Upper lobe of left lung (tissue), 6 donors: Measurements from ENCODE around the gene KLF3. TPM values are rescaled to one million over a fixed set of nuclear protein-coding genes. Genes with fewer than 3 reads are reported as not detected.

Experiments used
- ATAC-seq, 2 donors: fragments of 200-7000 bp; cut with Tn5 transposase; one replicate each; pipeline ENCODE4 v1.9.1; 2022; ENCODE audit warnings: mild to moderate bottlenecking in 2 of 2, moderate library complexity in 2 of 2; ENCODE audit not compliant: low FRiP score in 2 of 2
- DNase-seq, 2 donors: peaks; one replicate each; pipeline ENCODE4 v3.0.0-alpha.2; 2019 to 2020
- H3K27ac ChIP-seq, 4 donors: fragments of 200-600 bp; sonication (generic); one replicate each; pipeline ENCODE4 v1.5.1; 2016 to 2019
- H3K27me3 ChIP-seq, 4 donors: fragments of 200-600 bp; sonication (generic); one replicate each; pipeline ENCODE4 v1.5.1; 2017 to 2019
- H3K36me3 ChIP-seq, 4 donors: fragments of 200-600 bp; sonication (generic); one replicate each; pipeline ENCODE4 v1.5.1; 2016 to 2019
- H3K4me1 ChIP-seq, 4 donors: fragments of 200-600 bp; sonication (generic); one replicate each; pipeline ENCODE4 v1.5.1; 2018 to 2019
- H3K4me3 ChIP-seq, 4 donors: fragments of 200-600 bp; sonication (generic); one replicate each; pipeline ENCODE4 v1.5.1; 2017 to 2019; ENCODE audit warnings: mild to moderate bottlenecking in 2 of 4, moderate library complexity in 1 of 4
- H3K9me3 ChIP-seq, 4 donors: fragments of 200-600 bp; sonication (generic); one replicate each; pipeline ENCODE4 v1.5.1; 2018 to 2019
- EP300 ChIP-seq, 4 donors: sonication (generic); formaldehyde crosslinking; IDR thresholded peaks; one replicate each; pipeline ENCODE4 v1.5.1; 2017; ENCODE audit warnings: antibody characterized with exemption in 4 of 4, control low read depth in 2 of 4
- POLR2A ChIP-seq, 4 donors: fragments of 450-650 bp; IDR thresholded peaks; one replicate each; pipeline ENCODE4 v1.5.1; 2016 to 2017; ENCODE audit warnings: antibody characterized with exemption in 4 of 4, mild to moderate bottlenecking in 2 of 4
- POLR2AphosphoS5 ChIP-seq, 2 donors: sonication (generic); formaldehyde crosslinking; IDR thresholded peaks; one replicate each; pipeline ENCODE4 v1.5.1; 2017; ENCODE audit warnings: antibody characterized with exemption in 2 of 2
- WGBS, 2 donors: methylation state at CpG; one replicate each; pipeline ENCODE4 v1.1.5; 2017 to 2018; 5-methylcytosine and 5-hydroxymethylcytosine counted together
- total RNA-seq, 6 donors: library from RNA; depleted of rRNA in 4 of 6; stranded (reverse); fragments of >200 nt in 4 of 6; gene quantifications; one replicate each; pipeline versions ENCODE4 v1.1.0 to v1.2.1, GENCODE V29; 2016 to 2021
- TF ChIP-seq, protein P1 (sequence below), 6 experiments: fragments of 450-650 bp in 4 of 6; fragments of 200-600 bp in 2 of 6; sonication (generic) in 2 of 6; IDR thresholded peaks; one replicate each; pipeline ENCODE4 v1.5.1; 2016 to 2019; ENCODE audit warnings: antibody characterized with exemption in 6 of 6
- donor health status: DM: no; HTN: no; CAD: no; lungs with moderate emphysema.
- donor health status: DM: no; HTN: yes; CAD: no; lungs with severe emphysema.

KLF3 gene
- total RNA-seq, 6 donors from 2014 or later = 32.5 to 73.9 (median 48.3) TPM

DNA sequence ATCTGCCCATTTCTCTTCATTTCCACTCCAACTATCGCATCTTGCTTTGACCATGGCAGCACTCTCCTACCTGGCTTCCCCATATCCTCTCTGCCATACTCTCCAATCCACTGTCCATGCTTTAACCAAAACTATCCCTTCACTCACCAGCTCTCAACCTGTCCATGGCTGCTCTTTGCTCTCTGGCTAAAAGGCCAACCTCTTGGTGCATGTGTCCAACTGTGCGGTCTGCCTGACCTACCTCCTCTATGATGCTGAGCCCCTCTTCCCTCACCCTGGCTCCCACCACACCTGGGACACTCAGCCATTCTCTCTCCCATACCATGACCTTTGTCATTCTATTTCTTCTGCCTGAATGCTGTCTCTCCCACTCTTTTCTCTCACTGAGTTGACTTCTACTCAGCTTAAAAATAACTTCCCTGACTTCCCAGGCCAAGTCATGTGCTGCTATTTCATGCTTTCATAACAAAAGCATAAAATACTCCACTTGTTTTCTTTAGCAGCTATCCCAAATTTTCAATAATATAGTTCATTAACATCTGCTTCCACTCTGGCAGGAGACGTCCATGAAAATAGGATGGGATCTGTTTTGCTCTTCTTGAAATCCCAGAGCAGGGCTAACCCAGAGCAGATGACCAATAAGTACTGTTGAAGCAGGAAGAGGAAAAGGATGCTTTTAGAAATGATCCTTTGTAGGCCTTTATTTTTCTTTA is 29.8 kb upstream of the KLF3 start:
- H3K4me1 ChIP-seq = peaks cover 0 to 3% (median 0%) of the 10 kb centered on the region in 4 donors
- H3K9me3 ChIP-seq = no peaks in the 10 kb centered on the region
- ATAC-seq (no peak), DNase-seq (no peak)
- no peak overlapping the region for H3K4me3 ChIP-seq
- TF ChIP-seq POLR2AphosphoS5 (IDR thresholded peaks at IDR 0.05) (no peak), POLR2A (IDR thresholded peaks at IDR 0.05) (no peak), EP300 (IDR thresholded peaks at IDR 0.05) (no peak)
- TF ChIP-seq, protein P1, sequence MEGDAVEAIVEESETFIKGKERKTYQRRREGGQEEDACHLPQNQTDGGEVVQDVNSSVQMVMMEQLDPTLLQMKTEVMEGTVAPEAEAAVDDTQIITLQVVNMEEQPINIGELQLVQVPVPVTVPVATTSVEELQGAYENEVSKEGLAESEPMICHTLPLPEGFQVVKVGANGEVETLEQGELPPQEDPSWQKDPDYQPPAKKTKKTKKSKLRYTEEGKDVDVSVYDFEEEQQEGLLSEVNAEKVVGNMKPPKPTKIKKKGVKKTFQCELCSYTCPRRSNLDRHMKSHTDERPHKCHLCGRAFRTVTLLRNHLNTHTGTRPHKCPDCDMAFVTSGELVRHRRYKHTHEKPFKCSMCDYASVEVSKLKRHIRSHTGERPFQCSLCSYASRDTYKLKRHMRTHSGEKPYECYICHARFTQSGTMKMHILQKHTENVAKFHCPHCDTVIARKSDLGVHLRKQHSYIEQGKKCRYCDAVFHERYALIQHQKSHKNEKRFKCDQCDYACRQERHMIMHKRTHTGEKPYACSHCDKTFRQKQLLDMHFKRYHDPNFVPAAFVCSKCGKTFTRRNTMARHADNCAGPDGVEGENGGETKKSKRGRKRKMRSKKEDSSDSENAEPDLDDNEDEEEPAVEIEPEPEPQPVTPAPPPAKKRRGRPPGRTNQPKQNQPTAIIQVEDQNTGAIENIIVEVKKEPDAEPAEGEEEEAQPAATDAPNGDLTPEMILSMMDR (IDR thresholded peaks at IDR 0.05) = no peak
- no peak overlapping the region for H3K27ac ChIP-seq
- H3K36me3 ChIP-seq = no peaks in the 10 kb centered on the region
- 85 to 86% methylated on average over 3 of the region's 3 CpGs for WGBS, 2 donors
- H3K27me3 ChIP-seq = no peaks in the 10 kb centered on the region

DNA sequence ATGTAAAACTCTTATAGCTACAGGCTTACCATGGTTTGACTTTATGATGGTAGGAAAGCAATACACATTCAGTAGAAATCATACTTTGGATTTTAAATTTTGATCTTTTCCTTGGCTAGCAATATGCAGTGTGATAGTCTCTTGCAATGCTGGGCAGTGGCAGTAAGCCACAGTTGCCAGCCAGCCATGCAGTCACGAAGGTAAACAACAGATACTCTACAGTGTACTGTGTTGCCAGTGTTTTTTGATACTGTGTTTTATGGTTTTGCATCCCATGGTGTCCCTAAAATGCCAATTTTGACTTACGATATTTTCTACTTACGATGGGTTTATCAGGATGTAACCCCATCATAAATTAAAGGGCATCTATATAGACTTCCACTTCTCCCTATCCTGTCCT is 24.8 kb upstream of the KLF3 start:
- Histone ChIP-seq H3K36me3 (no peaks in the 10 kb centered on the region), H3K27ac (no peak overlapping the region), H3K4me1 (no peaks in the 10 kb centered on the region), H3K27me3 (no peaks in the 10 kb centered on the region), H3K9me3 (no peaks in the 10 kb centered on the region), H3K4me3 (no peak overlapping the region)
- TF ChIP-seq, protein P1 (IDR thresholded peaks at IDR 0.05) = no peak
- no peak for TF ChIP-seq EP300 (IDR thresholded peaks at IDR 0.05)
- no peak for TF ChIP-seq POLR2AphosphoS5 (IDR thresholded peaks at IDR 0.05)
- no peak for TF ChIP-seq POLR2A (IDR thresholded peaks at IDR 0.05)
- WGBS, 2 donors = 97 to 98% methylated on average over 3 of the region's 3 CpGs
- DNase-seq (no peak), ATAC-seq (no peak)

DNA sequence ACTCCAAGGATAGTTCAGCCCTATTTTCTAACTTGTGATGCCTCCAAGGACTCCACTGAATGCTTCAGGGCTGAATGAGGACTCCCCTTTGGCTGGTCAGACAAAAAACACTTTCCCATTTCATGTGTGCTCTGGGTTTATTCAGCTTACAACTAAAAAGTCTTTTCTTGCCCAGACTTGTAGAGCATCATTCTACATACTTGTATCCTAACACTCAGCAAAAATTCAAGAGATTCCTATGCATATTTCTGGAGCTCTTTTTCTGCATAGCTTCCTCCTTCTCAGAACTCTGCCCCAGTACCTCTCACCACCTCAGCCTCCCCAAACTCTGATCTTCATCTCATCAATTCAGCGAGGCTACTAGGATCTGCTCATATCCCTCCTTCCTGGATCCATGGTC is 22.2 kb upstream of the KLF3 start:
- 81 to 100% methylated on average over 1 of the region's 1 CpG for WGBS, 2 donors
- TF ChIP-seq EP300 (IDR thresholded peaks at IDR 0.05) (no peak), POLR2AphosphoS5 (IDR thresholded peaks at IDR 0.05) (no peak), POLR2A (IDR thresholded peaks at IDR 0.05) (no peak)
- TF ChIP-seq, protein P1 (IDR thresholded peaks at IDR 0.05) = no peak
- ATAC-seq (no peak), DNase-seq (no peak)
- H3K4me1 ChIP-seq = no peaks in the 10 kb centered on the region
- no peaks in the 10 kb centered on the region for H3K9me3 ChIP-seq
- no peak overlapping the region for H3K4me3 ChIP-seq
- no peak overlapping the region for H3K27ac ChIP-seq
- H3K36me3 ChIP-seq = no peaks in the 10 kb centered on the region
- no peaks in the 10 kb centered on the region for H3K27me3 ChIP-seq

DNA sequence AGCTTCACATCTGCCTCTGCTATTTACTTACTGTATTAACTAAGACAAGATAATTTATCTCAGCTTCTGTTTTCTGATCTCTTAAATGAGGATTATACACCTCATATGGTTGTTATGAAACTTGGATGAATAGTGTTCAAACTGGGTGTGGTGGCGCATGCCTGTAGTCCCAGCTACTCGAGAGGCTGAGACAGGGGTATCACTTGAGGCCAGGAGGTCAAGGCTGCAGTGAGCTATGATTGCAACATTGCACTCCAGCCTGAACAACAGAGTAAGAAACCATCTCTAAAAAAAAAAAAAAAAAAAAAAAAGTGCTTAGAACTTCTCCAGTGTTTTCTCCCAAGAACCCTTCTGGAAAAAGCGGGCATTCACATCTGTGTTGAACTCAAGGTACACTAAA is 19.8 kb upstream of the KLF3 start:
- no peak for ATAC-seq

More for the DNA sequence above, 19.8 kb upstream of the KLF3 start:
- WGBS, 2 donors = 83 to 92% methylated on average over 3 of the region's 3 CpGs
- no peak for DNase-seq
- H3K36me3 ChIP-seq = no peaks in the 10 kb centered on the region
- H3K9me3 ChIP-seq = no peaks in the 10 kb centered on the region
- H3K4me3 ChIP-seq = no peak overlapping the region
- no peaks in the 10 kb centered on the region for H3K27me3 ChIP-seq
- TF ChIP-seq EP300 (IDR thresholded peaks at IDR 0.05) = no peak
- TF ChIP-seq, protein P1 (IDR thresholded peaks at IDR 0.05) = no peak
- no peak for TF ChIP-seq POLR2AphosphoS5 (IDR thresholded peaks at IDR 0.05)
- no peak for TF ChIP-seq POLR2A (IDR thresholded peaks at IDR 0.05)
- no peak overlapping the region for H3K27ac ChIP-seq
- H3K4me1 ChIP-seq = no peaks in the 10 kb centered on the region
